GM23338 (cell line): ENCODE results near the gene USP33. TPM values are rescaled to one million over a fixed set of nuclear protein-coding genes. Genes with fewer than 3 reads are reported as not detected.
"Not testable (repeated sequence)": the region's sequence is repeated elsewhere in the genome, so short reads cannot be mapped to it uniquely, and the experiment has no call there.

ENCODE experiments used
- ATAC-seq: fragments of 200-7000 bp; cut with Tn5 transposase; 3 replicates; pipeline ENCODE4 v1.9.1; 2020
- DNase-seq: peaks from one replicate; pipeline ENCODE4 v3.0.0-alpha.2; 2015; ENCODE audit warnings: low spot score
- H2AFZ ChIP-seq: fragments of 200-600 bp; sonication (generic); 2 replicates; pipeline ENCODE4 v1.8.0; 2016; ENCODE audit warnings: antibody characterized with exemption, mild to moderate bottlenecking, moderate library complexity
- H3F3A ChIP-seq: fragments of 200-600 bp; sonication (generic); replicated peaks from 2 replicates; pipeline ENCODE4 v1.8.0; 2017; ENCODE audit warnings: antibody characterized with exemption, mixed run types, low read depth
- H3K27ac ChIP-seq: fragments of 200-600 bp; sonication (generic); 2 replicates; pipeline ENCODE4 v1.6.1; 2016; ENCODE audit warnings: low read depth
- H3K27me3 ChIP-seq: fragments of 200-600 bp; sonication (generic); 2 replicates; pipeline ENCODE4 v1.8.0; 2016; ENCODE audit warnings: mild to moderate bottlenecking, mixed run types, moderate library complexity; ENCODE audit not compliant: insufficient read depth
- H3K36me3 ChIP-seq: fragments of 200-600 bp; sonication (generic); 2 replicates; pipeline ENCODE4 v1.8.0; 2016; ENCODE audit warnings: mild to moderate bottlenecking; ENCODE audit not compliant: insufficient read depth
- H3K4me1 ChIP-seq: fragments of 200-600 bp; sonication (generic); 2 replicates; pipeline ENCODE4 v1.8.0; 2016; ENCODE audit warnings: mild to moderate bottlenecking, moderate library complexity; ENCODE audit not compliant: insufficient read depth
- H3K4me2 ChIP-seq: fragments of 200-600 bp; sonication (generic); 2 replicates; pipeline ENCODE4 v1.7.1; 2017; ENCODE audit warnings: mixed run types
- H3K4me3 ChIP-seq: fragments of 200-600 bp; sonication (generic); 2 replicates; pipeline ENCODE4 v1.6.1; 2016; ENCODE audit warnings: mixed run types
- H3K79me2 ChIP-seq: fragments of 200-600 bp; sonication (generic); replicated peaks from 2 replicates; pipeline ENCODE4 v1.8.0; 2017; ENCODE audit warnings: mild to moderate bottlenecking; ENCODE audit not compliant: insufficient read depth
- H3K9me2 ChIP-seq: fragments of 200-600 bp; sonication (generic); 2 replicates; pipeline ENCODE4 v1.8.0; 2017; ENCODE audit not compliant: insufficient read depth
- H4K20me1 ChIP-seq: fragments of 200-600 bp; sonication (generic); replicated peaks from 2 replicates; pipeline ENCODE4 v1.8.0; 2017; ENCODE audit warnings: mild to moderate bottlenecking; ENCODE audit not compliant: insufficient read depth
- H3K27ac Mint-ChIP-seq: 2 replicates; pipeline ENCODE4 v1.8.0; 2020; ENCODE audit warnings: inconsistent platforms, mild to moderate bottlenecking, moderate library complexity, mixed read lengths
- H3K27me3 Mint-ChIP-seq: 3 replicates; pipeline ENCODE4 v1.8.0; 2022; ENCODE audit warnings: low read depth, mild to moderate bottlenecking, moderate library complexity, mixed read lengths, inconsistent platforms; ENCODE audit not compliant: insufficient read depth, poor library complexity
- H3K36me3 Mint-ChIP-seq: 3 replicates; pipeline ENCODE4 v1.8.0; 2021; ENCODE audit warnings: low read depth, mild to moderate bottlenecking, inconsistent platforms, moderate library complexity, mixed read lengths
- H3K4me1 Mint-ChIP-seq: 3 replicates; pipeline ENCODE4 v1.8.0; 2020; ENCODE audit warnings: mild to moderate bottlenecking, inconsistent platforms, mixed read lengths
- H3K4me3 Mint-ChIP-seq: 3 replicates; pipeline ENCODE4 v1.8.0; 2021; ENCODE audit warnings: moderate library complexity, mild to moderate bottlenecking, inconsistent platforms, mixed read lengths
- H3K9me3 Mint-ChIP-seq: 3 replicates; pipeline ENCODE4 v1.8.0; 2020; ENCODE audit warnings: moderate library complexity, mild to moderate bottlenecking, inconsistent platforms, mixed read lengths
- EZH2phosphoT487 ChIP-seq: fragments of 200-600 bp; sonication (generic); IDR thresholded peaks from one replicate; pipeline ENCODE4 v1.8.1; 2018; ENCODE audit warnings: antibody characterized with exemption; ENCODE audit not compliant: unreplicated experiment
- STAT1 ChIP-seq: IDR thresholded peaks from one replicate; pipeline ENCODE4 v1.6.1; 2016; ENCODE audit warnings: antibody characterized with exemption; ENCODE audit not compliant: unreplicated experiment
- ZNF331 ChIP-seq: fragments of 250-450 bp; sonication (Bioruptor Pico); IDR thresholded peaks from 2 replicates; pipeline ENCODE4 v1.5.0; 2020; ENCODE audit warnings: low read depth, mild to moderate bottlenecking, moderate library complexity
- ZNF462 ChIP-seq: fragments of 250-450 bp; sonication (Bioruptor Pico); IDR thresholded peaks from 2 replicates; pipeline ENCODE4 v1.5.0; 2020; ENCODE audit warnings: mild to moderate bottlenecking, moderate library complexity
- polyA plus RNA-seq: library from polyadenylated mRNA; unstranded; fragments of >200 nt; fragmentation: Nextera tagmentation; extraction: Ambion mirVana; gene quantifications from 2 replicates; pipeline ENCODE4 v1.2.1, GENCODE V29; 2016
- total RNA-seq: library from RNA; depleted of rRNA; stranded (reverse); fragments of >200 nt; shearing (Covaris generic); gene quantifications from 2 replicates; pipeline ENCODE4 v1.2.3, GENCODE V29; 2014

Gene USP33
- total and polyA plus RNA-seq, 2 experiments from 2014 or later: 42.4 to 63.9 TPM

GRCh38 chr1:77794550-77794949, 34.9 kb upstream of the USP33 start (continued):
- no peak for TF ChIP-seq ZNF462 (CRISPR knock-in tag)
- no peak for TF ChIP-seq STAT1
- TF ChIP-seq EZH2phosphoT487: no peak
- no peak for TF ChIP-seq ZNF331 (CRISPR knock-in tag)

DNA sequence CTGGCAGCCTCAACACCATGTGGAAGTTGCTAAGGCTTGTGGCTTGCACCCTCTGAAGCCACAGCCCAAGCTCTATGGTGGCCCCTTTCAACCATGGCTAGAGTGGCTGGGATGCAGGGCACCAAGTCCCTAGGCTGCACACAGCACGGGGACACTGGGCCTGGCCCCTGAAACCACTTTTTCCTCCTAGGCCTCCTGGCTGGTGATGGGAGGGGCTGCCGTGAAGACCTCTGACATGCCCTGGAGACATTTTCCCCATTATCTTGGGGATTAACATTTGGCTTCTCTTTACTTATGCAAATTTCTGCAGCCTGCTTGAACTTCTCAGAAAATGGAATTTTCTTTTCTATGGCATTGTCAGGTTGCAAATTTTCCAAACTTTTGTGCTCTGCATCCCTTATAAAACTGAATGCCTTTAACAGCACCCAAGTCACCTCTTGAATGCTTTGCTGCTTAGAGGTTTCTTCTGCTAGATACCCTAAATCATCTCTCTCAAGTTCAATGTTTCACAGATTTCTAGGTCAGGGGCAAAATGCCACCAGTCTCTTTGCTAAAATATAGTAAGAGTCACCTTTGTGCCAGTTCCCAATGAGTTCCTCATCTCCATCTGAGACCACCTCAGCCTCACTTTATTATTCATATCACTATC, 26.6 kb upstream of the USP33 start:
- not testable (repeated sequence) for H3K4me3 Mint-ChIP-seq, H3K27ac ChIP-seq, H3K9me2 ChIP-seq, H3K4me2 ChIP-seq, H3K4me3 ChIP-seq, H3K27me3 ChIP-seq, H3K4me1 Mint-ChIP-seq, H4K20me1 ChIP-seq, DNase-seq, H3F3A ChIP-seq, H2AFZ ChIP-seq, H3K4me1 ChIP-seq, ATAC-seq, H3K27me3 Mint-ChIP-seq, H3K27ac Mint-ChIP-seq
- peaks cover 14% of the 10 kb centered on the region; the same call in 1 of the 2 replicates for H3K36me3 ChIP-seq
- peaks cover 13% of the 10 kb centered on the region for H3K79me2 ChIP-seq
- Mint-ChIP-seq H3K9me3 (peaks cover 24% of the 10 kb centered on the region), H3K36me3 (peaks cover 52% of the 10 kb centered on the region)
